ENCODE data around the gene MARCHF5.
"Not testable (repeated sequence)": the region's sequence is repeated elsewhere in the genome, so short reads cannot be mapped to it uniquely, and the experiment has no call there.

MARCHF5 gene

GRCh38 chr10:92382631-92383030 is 91.7 kb downstream of the MARCHF5 start:
- intact Hi-C loops (cut with DNase I; ENCODE audit: low total_unique reads), result no loop called here
- no peak overlapping the region for H3K4me3 ChIP-seq

GRCh38 chr10:92384741-92385140 is 93.8 kb downstream of the MARCHF5 start:
- intact Hi-C loops (cut with DNase I; ENCODE audit: low total_unique reads), result no loop called here

More at GRCh38 chr10:92382631-92383030, 91.7 kb downstream of the MARCHF5 start:
- H3K27ac ChIP-seq, result no peak overlapping the region
- H3K27me3 ChIP-seq, result peaks cover 0 to 2% of the 10 kb centered on the region in 2 donors
- H3K36me3 ChIP-seq, result no peaks in the 10 kb centered on the region
- TF ChIP-seq, protein P1, sequence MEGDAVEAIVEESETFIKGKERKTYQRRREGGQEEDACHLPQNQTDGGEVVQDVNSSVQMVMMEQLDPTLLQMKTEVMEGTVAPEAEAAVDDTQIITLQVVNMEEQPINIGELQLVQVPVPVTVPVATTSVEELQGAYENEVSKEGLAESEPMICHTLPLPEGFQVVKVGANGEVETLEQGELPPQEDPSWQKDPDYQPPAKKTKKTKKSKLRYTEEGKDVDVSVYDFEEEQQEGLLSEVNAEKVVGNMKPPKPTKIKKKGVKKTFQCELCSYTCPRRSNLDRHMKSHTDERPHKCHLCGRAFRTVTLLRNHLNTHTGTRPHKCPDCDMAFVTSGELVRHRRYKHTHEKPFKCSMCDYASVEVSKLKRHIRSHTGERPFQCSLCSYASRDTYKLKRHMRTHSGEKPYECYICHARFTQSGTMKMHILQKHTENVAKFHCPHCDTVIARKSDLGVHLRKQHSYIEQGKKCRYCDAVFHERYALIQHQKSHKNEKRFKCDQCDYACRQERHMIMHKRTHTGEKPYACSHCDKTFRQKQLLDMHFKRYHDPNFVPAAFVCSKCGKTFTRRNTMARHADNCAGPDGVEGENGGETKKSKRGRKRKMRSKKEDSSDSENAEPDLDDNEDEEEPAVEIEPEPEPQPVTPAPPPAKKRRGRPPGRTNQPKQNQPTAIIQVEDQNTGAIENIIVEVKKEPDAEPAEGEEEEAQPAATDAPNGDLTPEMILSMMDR (IDR thresholded peaks at IDR 0.05), result no peak
- H3K4me1 ChIP-seq, result no peaks in the 10 kb centered on the region
- no peak for DNase-seq
- no peaks in the 10 kb centered on the region for H3K9me3 ChIP-seq

DNA sequence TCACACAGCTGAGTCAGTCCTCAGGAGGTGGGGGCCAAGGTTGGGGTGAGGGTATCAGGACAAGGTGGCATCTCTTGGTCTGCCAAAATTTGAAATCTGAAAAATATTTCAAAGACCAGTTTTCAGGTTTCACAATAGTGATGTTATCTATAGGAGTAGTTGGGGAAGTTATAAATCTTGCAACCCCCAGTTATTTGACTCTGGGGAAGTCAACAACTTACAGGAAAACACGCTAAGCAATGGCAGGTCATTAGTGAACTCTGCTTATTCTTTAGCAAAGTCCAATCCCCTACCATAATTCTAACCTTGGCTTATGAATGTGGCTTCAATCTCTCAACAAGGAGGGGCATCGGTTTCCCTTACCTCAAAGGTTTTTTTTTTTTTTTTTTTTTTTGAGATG is 94.9 kb downstream of the MARCHF5 start:
- DNase-seq, result no peak
- intact Hi-C loops (cut with DNase I; ENCODE audit: low total_unique reads), result no loop called here
- no peak overlapping the region for H3K4me3 ChIP-seq
- H3K36me3 ChIP-seq, result no peaks in the 10 kb centered on the region
- TF ChIP-seq, protein P1 (IDR thresholded peaks at IDR 0.05), result no peak
- H3K27ac ChIP-seq, result no peak overlapping the region
- H3K27me3 ChIP-seq, result peaks cover 0 to 2% of the 10 kb centered on the region in 2 donors
- H3K9me3 ChIP-seq, result no peaks in the 10 kb centered on the region
- H3K4me1 ChIP-seq, result no peaks in the 10 kb centered on the region

More at GRCh38 chr10:92384741-92385140, 93.8 kb downstream of the MARCHF5 start:
- H3K9me3 ChIP-seq, result no peaks in the 10 kb centered on the region
- TF ChIP-seq, protein P1 (IDR thresholded peaks at IDR 0.05), result no peak
- H3K27me3 ChIP-seq, result peaks cover 0 to 2% of the 10 kb centered on the region in 2 donors
- H3K27ac ChIP-seq, result no peak overlapping the region
- no peaks in the 10 kb centered on the region for H3K4me1 ChIP-seq
- no peak overlapping the region for H3K4me3 ChIP-seq
- DNase-seq, result no peak
- no peaks in the 10 kb centered on the region for H3K36me3 ChIP-seq

DNA sequence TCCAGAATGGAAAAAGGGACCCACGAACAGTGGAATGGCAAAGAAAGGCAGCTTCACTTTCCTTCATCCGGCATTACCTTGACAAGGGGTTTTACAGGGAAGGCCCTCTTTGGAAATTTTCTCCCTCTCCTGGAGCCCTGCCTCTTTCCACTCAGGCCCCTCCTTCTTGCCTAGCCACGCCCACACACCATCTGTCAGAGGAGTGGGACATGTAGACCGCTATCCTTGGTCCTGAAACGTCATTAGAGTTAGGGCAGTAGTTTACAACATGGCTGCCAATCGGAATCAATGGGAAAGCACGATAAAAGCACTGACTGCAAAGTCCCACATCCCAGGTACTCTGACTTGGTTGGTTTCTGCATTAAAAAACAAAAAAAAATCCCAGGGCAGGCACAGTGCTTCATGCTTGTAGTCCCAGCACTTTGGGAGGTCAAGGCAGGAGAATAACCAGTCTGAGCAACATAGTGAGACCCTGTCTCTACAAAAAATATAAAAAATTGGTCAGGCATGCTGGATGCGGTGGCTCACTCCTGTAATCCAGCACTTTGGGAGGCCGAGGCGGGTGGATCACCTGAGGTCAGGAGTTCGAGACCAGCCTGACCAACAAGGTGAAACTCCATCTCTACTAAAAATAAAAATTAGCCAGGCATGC is 96.4 kb downstream of the MARCHF5 start:
- Histone ChIP-seq H3K4me1 (no peaks in the 10 kb centered on the region), H3K27ac (no peak overlapping the region), H3K36me3 (no peaks in the 10 kb centered on the region), H3K9me3 (no peaks in the 10 kb centered on the region), H3K27me3 (peaks cover 0 to 2% of the 10 kb centered on the region in 2 donors), H3K4me3 (no peak overlapping the region)
- TF ChIP-seq, protein P1 (IDR thresholded peaks at IDR 0.05), result no peak
- intact Hi-C loops (cut with DNase I; ENCODE audit: low total_unique reads), result no loop called here
- DNase-seq, result no peak

DNA sequence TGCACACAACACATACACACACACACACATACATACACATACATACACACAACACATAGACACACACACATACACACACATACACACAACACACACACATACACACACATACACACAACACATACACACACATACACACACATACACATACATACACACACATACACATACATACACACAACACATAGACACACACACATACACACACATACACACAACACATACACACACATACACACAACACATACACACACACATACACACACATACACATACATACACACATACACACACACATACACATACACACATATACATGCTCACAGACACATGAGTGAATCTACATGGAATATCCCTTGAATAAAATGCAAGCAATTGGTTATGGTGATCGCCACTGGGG is 102.2 kb downstream of the MARCHF5 start:
- DNase-seq; H3K27me3 ChIP-seq; intact Hi-C loops (cut with DNase I; ENCODE audit: low total_unique reads): not testable (repeated sequence)

GRCh38 chr10:92395271-92395670 is 104.3 kb downstream of the MARCHF5 start:
- H3K9me3 ChIP-seq, result no peaks in the 10 kb centered on the region
- no peaks in the 10 kb centered on the region for H3K36me3 ChIP-seq
- no peaks in the 10 kb centered on the region for H3K4me1 ChIP-seq
- intact Hi-C loops (cut with DNase I; ENCODE audit: low total_unique reads), result no loop called here
- H3K4me3 ChIP-seq, result no peak overlapping the region
- H3K27ac ChIP-seq, result no peak overlapping the region
- TF ChIP-seq, protein P1 (IDR thresholded peaks at IDR 0.05), result no peak
- H3K27me3 ChIP-seq, result no peaks in the 10 kb centered on the region
- no peak for DNase-seq

More for the DNA sequence above, 102.2 kb downstream of the MARCHF5 start:
- not testable (repeated sequence) for H3K4me1 ChIP-seq, H3K27ac ChIP-seq, H3K4me3 ChIP-seq, H3K9me3 ChIP-seq, H3K36me3 ChIP-seq

- H3K9me3 ChIP-seq; H3K27me3 ChIP-seq; H3K36me3 ChIP-seq; H3K4me1 ChIP-seq; H3K27ac ChIP-seq; DNase-seq; H3K4me3 ChIP-seq; intact Hi-C loops (cut with DNase I; ENCODE audit: low total_unique reads): not testable (repeated sequence)
These were observed 111.3 kb downstream of the MARCHF5 start for GRCh38 chr10:92402234-92402633.

Measured in tibial artery (tissue), 4 donors.